ACHN (cell line): Measurements from ENCODE around the gene MAN2A2.

Source experiments
- DNase-seq: peaks from one replicate; pipeline ENCODE4 v3.0.0-alpha.2; 2015
- in situ Hi-C: cut with HindIII; loops from 2 replicates; pipeline ENCODE4 v1.10.0; 2017; ENCODE audit warnings: low sequenced_read_pairs, low pct_ligation_motif_present, low pct_unique_long_range_greater_than_20kb

Gene MAN2A2

DNA sequence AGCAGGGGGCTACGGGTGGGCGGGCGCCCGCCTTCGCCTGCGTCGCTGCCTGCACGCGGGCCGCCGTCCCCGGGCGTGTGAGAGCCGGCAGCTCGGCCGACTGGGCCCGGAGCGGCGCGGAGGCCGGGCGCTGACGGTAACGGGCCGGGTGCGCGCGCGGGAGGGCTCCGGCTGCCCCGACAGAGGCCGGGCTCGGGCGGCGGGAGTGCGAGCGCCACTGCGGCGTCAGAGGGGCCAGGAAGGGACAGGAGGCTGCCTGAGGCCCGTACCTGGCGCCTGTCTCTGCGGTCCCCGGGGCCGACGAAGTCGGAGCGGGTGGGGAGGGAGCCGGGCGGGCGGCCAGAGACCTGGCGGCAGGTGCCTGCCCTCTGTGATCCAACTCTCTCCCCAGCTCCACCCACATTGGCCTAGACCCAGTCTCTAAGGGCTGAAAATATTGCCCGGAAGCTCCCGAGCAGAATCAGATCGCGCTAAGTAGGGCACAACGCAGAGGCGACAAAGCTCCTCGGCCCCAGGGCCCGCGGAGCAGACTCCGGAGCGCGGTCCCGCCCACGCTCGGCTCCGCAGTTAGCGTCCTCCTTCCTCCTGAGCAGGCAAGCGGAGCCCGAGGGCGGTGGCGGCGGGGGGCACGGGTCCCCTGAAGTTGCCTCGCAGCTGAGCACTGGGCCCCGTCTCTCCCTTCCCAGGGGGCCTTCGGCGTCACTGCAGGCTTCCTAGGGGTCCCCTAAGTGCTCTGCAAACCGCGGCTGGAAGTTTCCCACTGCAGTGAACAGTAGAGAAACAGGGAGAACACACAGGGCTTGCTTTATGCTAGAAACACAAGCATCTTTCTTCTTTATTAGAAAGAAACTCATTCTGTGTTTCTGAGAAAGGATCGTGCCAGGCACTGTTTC lies at the start of gene MAN2A2:
TSS of gene MAN2A2 (plus strand) at position 463 of the 893 bp plus-strand sequence. CDS start 906 bp downstream, outside the sequence.
- in situ Hi-C loops = no loop called here
- DNase-seq = peak; percentile 28

DNA sequence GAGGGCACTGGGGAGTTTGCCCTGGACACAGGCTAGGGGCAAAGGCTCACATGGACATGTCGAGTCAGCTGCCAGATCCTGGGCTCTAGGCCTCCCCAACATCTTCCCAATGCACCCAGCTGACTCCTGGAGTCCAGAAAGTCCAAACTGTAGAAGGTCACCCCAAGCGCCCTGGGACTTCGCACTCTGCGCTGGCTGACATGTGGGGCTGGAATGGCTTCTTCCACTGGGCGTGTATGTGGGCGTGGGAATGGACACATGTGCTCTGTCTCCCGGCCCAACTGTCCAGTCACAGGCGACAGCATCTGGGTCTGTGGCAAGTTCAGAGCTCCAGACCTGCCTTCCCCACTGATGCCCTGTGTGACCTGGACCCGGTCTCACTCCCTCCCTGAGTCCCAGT lies 48.0 kb upstream of the MAN2A2 start:
- in situ Hi-C loops = no loop called here

DNA sequence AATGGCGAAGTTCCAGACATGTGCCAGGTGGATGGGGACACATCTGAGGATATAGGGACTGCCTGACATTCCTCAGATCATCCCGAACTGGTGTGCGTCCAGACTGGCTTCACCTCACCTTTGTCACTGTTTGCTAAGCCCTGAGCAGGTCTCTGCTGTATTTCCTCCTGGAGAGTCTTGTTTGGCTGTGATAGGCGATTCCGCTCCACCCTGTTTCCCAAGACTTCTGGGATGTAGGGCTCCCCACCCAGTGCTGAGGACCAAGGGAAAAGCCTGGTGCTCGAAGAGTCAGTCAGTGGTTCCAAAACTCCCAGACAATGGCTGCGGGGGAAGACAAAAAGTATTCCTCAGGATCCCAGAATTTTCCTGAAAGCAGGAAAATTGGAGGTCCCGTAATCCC lies 45.8 kb upstream of the MAN2A2 start:
- in situ Hi-C loops = no loop called here
- DNase-seq = no peak

More for the DNA sequence above, 48.0 kb upstream of the MAN2A2 start:
- no peak for DNase-seq

GRCh38 chr15:90857883-90858443 lies 45.1 kb upstream of the MAN2A2 start:
- in situ Hi-C loops = no loop called here

GRCh38 chr15:90859234-90860131 lies 43.6 kb upstream of the MAN2A2 start:
- DNase-seq = no peak
- in situ Hi-C loops = no loop called here

More at GRCh38 chr15:90857883-90858443, 45.1 kb upstream of the MAN2A2 start:
- DNase-seq = no peak

GRCh38 chr15:90860450-90860849 lies 42.7 kb upstream of the MAN2A2 start:
- in situ Hi-C loops = no loop called here
- no peak for DNase-seq

GRCh38 chr15:90860942-90861675 lies 42.0 kb upstream of the MAN2A2 start:
- no peak for DNase-seq
- in situ Hi-C loops = no loop called here

- DNase-seq = no peak
- in situ Hi-C loops = no loop called here
Measured at GRCh38 chr15:90862487-90862886, 40.6 kb upstream of the MAN2A2 start.

DNA sequence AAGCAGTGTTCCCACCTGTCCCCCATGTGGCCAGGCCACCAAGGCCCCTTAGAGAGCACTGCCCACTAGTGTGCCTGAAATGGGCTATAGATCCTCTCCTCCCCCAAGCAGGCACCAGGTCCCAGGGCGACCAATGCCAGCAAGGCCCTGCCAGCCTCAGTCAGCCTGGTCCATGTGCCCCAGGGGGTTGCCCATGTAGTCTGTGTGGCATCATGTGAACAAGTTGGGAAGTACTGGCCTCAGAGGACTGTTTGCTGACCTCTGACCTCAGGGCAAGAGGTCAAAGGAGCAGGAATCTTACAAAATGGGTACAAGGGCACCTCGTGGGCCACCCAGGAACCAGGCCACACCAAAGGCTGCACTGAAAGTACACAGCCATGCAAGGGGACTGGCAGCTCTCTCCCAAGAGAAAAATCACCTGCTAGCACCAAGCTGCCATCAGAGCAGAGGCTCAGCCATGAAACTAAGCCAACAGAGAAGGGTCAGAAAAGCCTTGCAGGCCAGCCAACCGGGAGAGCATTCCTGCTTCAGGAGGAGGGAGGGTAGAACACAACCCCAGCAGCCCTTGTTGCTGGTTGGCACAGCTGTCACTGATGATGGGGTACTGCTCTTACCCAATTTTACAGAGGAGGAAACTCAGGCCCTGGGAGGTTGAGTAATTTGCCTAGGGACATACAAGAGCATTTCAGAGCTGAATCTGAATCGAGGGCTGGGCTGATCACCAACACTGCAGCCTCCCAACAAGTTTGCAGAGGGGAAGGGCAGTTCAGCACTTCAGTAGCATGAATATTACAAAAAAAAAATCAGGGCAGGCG lies 39.9 kb upstream of the MAN2A2 start:
- in situ Hi-C loops = no loop called here

DNA sequence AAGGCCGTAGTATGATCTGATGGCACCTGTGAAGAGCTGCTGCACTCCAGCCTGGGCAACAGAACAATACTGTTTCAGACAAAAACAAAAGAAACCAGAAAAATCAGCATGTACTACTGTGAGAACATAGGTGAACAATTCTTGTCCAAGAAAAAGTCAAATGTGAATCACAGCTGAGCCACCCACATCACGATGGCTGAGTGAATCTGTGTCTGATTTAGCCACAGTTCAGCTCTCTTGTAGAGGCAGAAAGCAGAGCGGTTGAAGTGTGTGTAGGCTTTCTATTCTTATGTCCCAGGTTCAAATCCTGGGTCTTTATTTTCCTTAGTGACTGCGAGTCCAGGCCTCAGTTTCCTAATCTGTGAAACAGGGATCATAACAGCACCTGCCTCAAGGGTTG lies 39.1 kb upstream of the MAN2A2 start:
- DNase-seq = no peak
- in situ Hi-C loops = no loop called here

More for the DNA sequence above, 39.9 kb upstream of the MAN2A2 start:
- no peak for DNase-seq

- in situ Hi-C loops = no loop called here
- DNase-seq = no peak
Measured at GRCh38 chr15:90864507-90864906, 38.6 kb upstream of the MAN2A2 start.

DNA sequence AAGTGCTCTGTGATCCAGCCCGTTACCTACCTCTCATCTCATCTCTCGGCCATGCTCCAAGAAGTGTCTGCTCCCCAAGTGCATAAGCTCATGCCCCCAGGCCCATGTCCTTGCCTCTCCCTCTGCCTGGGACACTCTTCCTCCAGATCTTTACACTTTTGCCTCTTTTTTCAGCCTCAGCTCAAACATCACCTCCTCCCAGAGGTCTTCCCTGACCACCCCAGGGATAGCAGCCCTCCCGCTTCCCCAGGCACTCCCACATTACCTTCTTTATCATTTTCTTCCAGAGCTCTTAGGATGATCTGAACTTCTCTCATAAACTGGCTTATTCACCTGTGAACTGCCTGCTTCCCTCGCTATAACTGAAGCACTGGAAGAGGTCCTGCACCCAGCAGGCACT lies 37.4 kb upstream of the MAN2A2 start:
- in situ Hi-C loops = no loop called here
- DNase-seq = no peak

GRCh38 chr15:90866161-90866715 lies 36.9 kb upstream of the MAN2A2 start:
- in situ Hi-C loops = no loop called here
- DNase-seq = no peak

GRCh38 chr15:90866800-90867199 lies 36.3 kb upstream of the MAN2A2 start:
- DNase-seq = no peak
- in situ Hi-C loops = no loop called here

GRCh38 chr15:90868261-90868689 lies 34.8 kb upstream of the MAN2A2 start, which contains the start of gene FURIN:
FURIN (plus strand) TSS chr15:90868588; CDS start chr15:90875741, 7,153 bp downstream.
- DNase-seq = no peak

DNA sequence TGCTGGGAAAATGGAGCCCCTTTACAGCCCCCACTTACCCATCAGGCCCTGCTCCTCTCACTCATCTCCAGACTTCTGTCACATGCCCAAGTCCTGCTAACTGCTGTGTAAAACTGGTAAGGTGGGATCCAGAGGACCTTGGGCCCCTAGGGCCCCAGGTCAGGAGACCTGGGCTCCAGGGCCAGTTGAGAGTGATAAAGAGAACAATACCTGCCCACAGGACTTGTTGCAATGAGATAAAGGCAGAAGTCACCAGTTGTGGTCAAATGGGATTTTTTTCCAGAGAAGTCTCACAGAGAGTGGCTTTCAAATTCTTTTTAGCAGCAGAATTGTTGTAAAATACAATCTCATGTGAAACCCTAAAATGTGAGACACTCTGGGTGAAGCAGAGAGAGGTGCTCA lies 34.0 kb upstream of the MAN2A2 start:
- DNase-seq = no peak
- in situ Hi-C loops = no loop called here

More at GRCh38 chr15:90868261-90868689, 34.8 kb upstream of the MAN2A2 start, which contains the start of gene FURIN:
- in situ Hi-C loops = no loop called here
